ENCODE results near the gene KDM4B. TPM values are rescaled to one million over a fixed set of nuclear protein-coding genes. Genes with fewer than 3 reads are reported as not detected.

The KDM4B gene
- total RNA-seq, 4 donors from 2014 or later: 26.6 to 84.2 (median 39.9) TPM

GRCh38 chr19:5023128-5023571 lies 54.2 kb downstream of the KDM4B start:
- DNase-seq: no peak
- Histone ChIP-seq H3K27ac (peak overlapping the region in 2 of 4 donors; percentile 23 to 25), H3K4me3 (no peak overlapping the region), H3K27me3 (no peaks in the 10 kb centered on the region), H3K4me1 (peaks cover 0 to 14% (median 10%) of the 10 kb centered on the region in 4 donors), H3K36me3 (peaks cover 0 to 3% (median 0%) of the 10 kb centered on the region in 4 donors), H3K9me3 (no peaks in the 10 kb centered on the region)
- TF ChIP-seq, protein P1, sequence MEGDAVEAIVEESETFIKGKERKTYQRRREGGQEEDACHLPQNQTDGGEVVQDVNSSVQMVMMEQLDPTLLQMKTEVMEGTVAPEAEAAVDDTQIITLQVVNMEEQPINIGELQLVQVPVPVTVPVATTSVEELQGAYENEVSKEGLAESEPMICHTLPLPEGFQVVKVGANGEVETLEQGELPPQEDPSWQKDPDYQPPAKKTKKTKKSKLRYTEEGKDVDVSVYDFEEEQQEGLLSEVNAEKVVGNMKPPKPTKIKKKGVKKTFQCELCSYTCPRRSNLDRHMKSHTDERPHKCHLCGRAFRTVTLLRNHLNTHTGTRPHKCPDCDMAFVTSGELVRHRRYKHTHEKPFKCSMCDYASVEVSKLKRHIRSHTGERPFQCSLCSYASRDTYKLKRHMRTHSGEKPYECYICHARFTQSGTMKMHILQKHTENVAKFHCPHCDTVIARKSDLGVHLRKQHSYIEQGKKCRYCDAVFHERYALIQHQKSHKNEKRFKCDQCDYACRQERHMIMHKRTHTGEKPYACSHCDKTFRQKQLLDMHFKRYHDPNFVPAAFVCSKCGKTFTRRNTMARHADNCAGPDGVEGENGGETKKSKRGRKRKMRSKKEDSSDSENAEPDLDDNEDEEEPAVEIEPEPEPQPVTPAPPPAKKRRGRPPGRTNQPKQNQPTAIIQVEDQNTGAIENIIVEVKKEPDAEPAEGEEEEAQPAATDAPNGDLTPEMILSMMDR (IDR thresholded peaks at IDR 0.05): no peak
- in situ Hi-C loops (cut with MboI; ENCODE audit: low pct_ligation_motif_present in 1 of 4, low pct_unique_long_range_greater_than_20kb in 1 of 4, low sequenced_read_pairs in 3 of 4): no loop called here
- 79 to 82% methylated on average over 9 to 19 of the region's 19 CpGs for WGBS, 2 donors (ENCODE audit: low coverage in 1 of 2)
- intact Hi-C loops (cut with DNase I; ENCODE audit: low total_unique reads): no loop called here

DNA sequence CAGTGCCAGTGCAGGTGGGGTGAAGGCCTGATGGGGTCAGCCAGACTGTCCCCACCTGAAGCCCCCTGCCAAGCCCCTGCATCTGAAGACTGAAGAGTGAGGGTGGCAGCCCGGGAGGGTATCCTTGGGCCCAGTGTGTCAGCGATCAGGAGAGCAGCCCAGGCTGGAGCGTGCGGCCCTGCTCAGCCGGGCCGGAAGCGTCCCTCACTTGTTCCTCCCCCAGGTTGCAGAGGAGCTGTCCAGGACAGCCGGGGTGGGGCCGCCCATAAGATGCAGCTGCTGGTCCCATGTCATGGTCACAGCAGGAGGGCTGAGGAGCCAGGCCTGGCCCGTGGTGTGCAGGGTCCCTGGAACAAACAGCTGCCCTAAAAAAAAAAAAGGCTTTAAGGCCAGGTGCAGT lies 55.4 kb downstream of the KDM4B start:
- TF ChIP-seq POLR2A (IDR thresholded peaks at IDR 0.05) (no peak), POLR2AphosphoS5 (IDR thresholded peaks at IDR 0.05) (no peak)
- TF ChIP-seq, protein P1 (IDR thresholded peaks at IDR 0.05): no peak
- Histone ChIP-seq H3K27ac (peak overlapping the region in 1 of 4 donors; percentile 53), H3K36me3 (no peaks in the 10 kb centered on the region), H3K4me1 (peaks cover 0 to 14% (median 10%) of the 10 kb centered on the region in 4 donors), H3K27me3 (no peaks in the 10 kb centered on the region), H3K9me3 (no peaks in the 10 kb centered on the region), H3K4me3 (no peak overlapping the region)
- WGBS, 2 donors (ENCODE audit: low coverage in 1 of 2): 92% methylated on average over 10 of the region's 10 CpGs; no CpG with 5 or more reads in 1 of the 2 donors
- no peak for DNase-seq
- intact Hi-C loops (cut with DNase I; ENCODE audit: low total_unique reads): no loop called here
- in situ Hi-C loops (cut with MboI; ENCODE audit: low pct_ligation_motif_present in 1 of 4, low pct_unique_long_range_greater_than_20kb in 1 of 4, low sequenced_read_pairs in 3 of 4): no loop called here

- no peaks in the 10 kb centered on the region for H3K36me3 ChIP-seq
- in situ Hi-C loops (cut with MboI; ENCODE audit: low pct_ligation_motif_present in 1 of 4, low pct_unique_long_range_greater_than_20kb in 1 of 4, low sequenced_read_pairs in 3 of 4) (loop anchor here in 1 of 4 donors (25.0 kb wide), 1 partner anchor 163 kb away; the partner anchor contains the start of gene PLIN3), intact Hi-C loops (cut with DNase I; ENCODE audit: low total_unique reads) (no loop called here)
- H3K27ac ChIP-seq: no peak overlapping the region
- peaks cover 0 to 14% (median 10%) of the 10 kb centered on the region in 4 donors for H3K4me1 ChIP-seq
- no peaks in the 10 kb centered on the region for H3K9me3 ChIP-seq
- DNase-seq: no peak
- TF ChIP-seq, protein P1 (IDR thresholded peaks at IDR 0.05): no peak
- TF ChIP-seq EP300 (IDR thresholded peaks at IDR 0.05; ENCODE audit: low read depth): no peak
- no peak for TF ChIP-seq POLR2AphosphoS5 (IDR thresholded peaks at IDR 0.05)
- no peak for TF ChIP-seq POLR2A (IDR thresholded peaks at IDR 0.05)
- H3K27me3 ChIP-seq: no peaks in the 10 kb centered on the region
- WGBS, 2 donors (ENCODE audit: low coverage in 1 of 2): 95% methylated on average over 10 of the region's 10 CpGs; no CpG with 5 or more reads in 1 of the 2 donors
- no peak overlapping the region for H3K4me3 ChIP-seq
Observed at GRCh38 chr19:5025027-5025426, 56.1 kb downstream of the KDM4B start.

DNA sequence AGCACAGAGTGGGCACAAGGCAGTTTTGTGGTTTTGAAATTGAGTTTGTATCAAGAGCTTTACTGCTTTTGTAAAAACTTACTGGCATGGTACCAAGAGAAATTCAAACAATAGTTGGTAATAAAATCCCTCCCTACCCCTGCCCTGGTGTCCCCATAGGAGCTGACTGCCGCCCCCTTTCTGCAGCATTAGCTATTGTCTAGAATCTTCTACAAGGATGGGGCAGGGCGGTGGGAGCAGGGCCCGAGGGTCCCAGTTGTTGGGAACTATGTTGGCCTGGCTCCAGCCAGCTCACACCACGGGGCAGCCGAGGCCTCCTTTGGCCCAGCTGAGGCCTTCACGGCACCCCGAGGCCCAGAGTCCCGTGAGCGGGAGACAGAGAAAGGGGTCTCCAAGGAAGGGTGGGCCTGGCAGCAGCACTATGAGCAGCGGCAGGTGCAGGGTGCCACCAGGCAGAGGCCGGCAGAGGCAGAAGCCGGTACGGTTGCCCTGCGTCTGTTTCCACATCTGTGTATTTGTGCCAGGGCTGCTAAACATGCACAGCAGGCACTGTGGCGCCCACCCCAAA lies 57.9 kb downstream of the KDM4B start:
- 65 to 66% methylated on average over 7 to 15 of the region's 15 CpGs for WGBS, 2 donors (ENCODE audit: low coverage in 1 of 2)
- Histone ChIP-seq H3K9me3 (no peaks in the 10 kb centered on the region), H3K36me3 (no peaks in the 10 kb centered on the region), H3K4me3 (no peak overlapping the region), H3K27me3 (no peaks in the 10 kb centered on the region), H3K4me1 (peaks cover 1 to 18% (median 11%) of the 10 kb centered on the region in 4 donors), H3K27ac (no peak overlapping the region)
- intact Hi-C loops (cut with DNase I; ENCODE audit: low total_unique reads): no loop called here
- in situ Hi-C loops (cut with MboI; ENCODE audit: low pct_ligation_motif_present in 1 of 4, low pct_unique_long_range_greater_than_20kb in 1 of 4, low sequenced_read_pairs in 3 of 4): loop anchor here in 1 of 4 donors (25.0 kb wide), 1 partner anchor 164 kb away; the partner anchor contains the start of gene PLIN3
- no peak for TF ChIP-seq POLR2A (IDR thresholded peaks at IDR 0.05)
- TF ChIP-seq POLR2AphosphoS5 (IDR thresholded peaks at IDR 0.05): no peak
- TF ChIP-seq, protein P1 (IDR thresholded peaks at IDR 0.05): no peak
- no peak for DNase-seq

Data from transverse colon (tissue), 4 donors.